ENCODE results near the gene FTL. TPM values are rescaled to one million over a fixed set of nuclear protein-coding genes. Genes with fewer than 3 reads are reported as not detected.

Gene FTL
- total RNA-seq, 1 experiment from 2014 or later = 1,245 TPM

GRCh38 chr19:48962029-48962848, 2.9 kb upstream of the FTL start:
- H3K56ac ChIP-seq (ENCODE audit: insufficient read length, low read depth, low read length) = no peak overlapping the region
- H3K27me3 ChIP-seq (ENCODE audit: insufficient read depth, low read length) = no peaks in the 10 kb centered on the region
- Mint-ChIP-seq H3K27ac (peak overlapping the region; percentile 62 to 98 (median 83); a peak in 5 of 7 replicates), H3K27me3 (ENCODE audit: low read depth) (peaks cover 2% of the 10 kb centered on the region; the same call in 1 of the 2 replicates), H3K4me1 (peaks cover 30 to 41% of the 10 kb centered on the region in 2 experiments), H3K36me3 (ENCODE audit: insufficient read depth in 1 of 3, low read depth in 3 of 3) (peaks cover 21 to 59% (median 46%) of the 10 kb centered on the region in 3 experiments; a peak in 6 of 7 replicates), H3K9me3 (peaks cover 0 to 5% of the 10 kb centered on the region in 2 experiments; a peak in 2 of 5 replicates), H3K4me3 (no peak overlapping the region; a peak in 2 of 5 replicates)
- no peak overlapping the region for H2BK15ac ChIP-seq (ENCODE audit: low read depth, low read length)
- peak; percentile 71 for DNase-seq
- H4K91ac ChIP-seq (ENCODE audit: insufficient read length, low read depth, low read length) = no peak overlapping the region
- H3K79me1 ChIP-seq (ENCODE audit: insufficient read depth, low read depth, low read length, poor library complexity, severe bottlenecking) = no peaks in the 10 kb centered on the region
- H3K27ac ChIP-seq (ENCODE audit: insufficient read length, low read depth, low read length) = no peak overlapping the region
- H4K20me1 ChIP-seq (ENCODE audit: control insufficient read depth, insufficient read depth, insufficient read length) = peaks cover 3% of the 10 kb centered on the region
- H3K4ac ChIP-seq (ENCODE audit: low read depth, low read length) = no peak overlapping the region
- no peaks in the 10 kb centered on the region for H3K79me2 ChIP-seq (ENCODE audit: insufficient read depth, low read length)
- no peaks in the 10 kb centered on the region; the same call in 1 of the 2 replicates for H3K4me1 ChIP-seq (ENCODE audit: insufficient read depth, low read length)
- H2AFZ ChIP-seq (ENCODE audit: low read length) = no peak overlapping the region
- H2AK5ac ChIP-seq (ENCODE audit: insufficient read length, low read length) = no peak overlapping the region
- H3K14ac ChIP-seq (ENCODE audit: insufficient read depth, low read length) = peak overlapping the region; percentile 52; the same call in 1 of the 2 replicates
- H3T11ph ChIP-seq (ENCODE audit: low read length) = no peak overlapping the region
- no peak overlapping the region for H2BK20ac ChIP-seq (ENCODE audit: low read depth, low read length, poor library complexity, severe bottlenecking)
- no peak overlapping the region for H4K8ac ChIP-seq (replicated peaks; ENCODE audit: insufficient read length, low read depth, low read length)
- TF ChIP-seq CTCF (conservative IDR thresholded peaks at IDR 0.05) = no peak
- no peak overlapping the region for H3K9ac ChIP-seq (ENCODE audit: extremely low read depth, insufficient read length, low read length)
- H3K18ac ChIP-seq (ENCODE audit: insufficient read length, low read depth, low read length) = no peak overlapping the region
- H3K23me2 ChIP-seq (ENCODE audit: insufficient read length, low read depth, low read length, poor library complexity, severe bottlenecking) = peaks cover 14% of the 10 kb centered on the region
- no peaks in the 10 kb centered on the region for H3K9me3 ChIP-seq (ENCODE audit: control insufficient read depth, low read depth, low read length)
- WGBS (ENCODE audit: extremely low coverage, insufficient read length, low lambda C conversion rate) = no CpG with 5 or more reads among the region's 22 CpGs
- no peak overlapping the region for H2BK5ac ChIP-seq (ENCODE audit: insufficient read length, low read length)
- H2BK12ac ChIP-seq (ENCODE audit: insufficient read length, low read depth, low read length) = no peak overlapping the region
- no peak overlapping the region for H4K5ac ChIP-seq (ENCODE audit: insufficient read length, low read depth, low read length)
- H3K23ac ChIP-seq (ENCODE audit: insufficient read length, low read depth, low read length) = no peak overlapping the region
- H2BK120ac ChIP-seq (ENCODE audit: low read depth, low read length, poor library complexity, severe bottlenecking) = no peak overlapping the region
- H3K4me2 ChIP-seq (ENCODE audit: insufficient read depth, insufficient read length, low read length) = no peak overlapping the region

All from H9 (cell line).